H1 (cell line): Measurements from ENCODE around the gene C21orf58. TPM values are rescaled to one million over a fixed set of nuclear protein-coding genes. Genes with fewer than 3 reads are reported as not detected.

Source experiments
- CTCF ChIA-PET: fragments of 300-600 bp; sonication (Branson Sonifier 250); formaldehyde crosslinking; loops from one replicate; lab custom pipeline; 2021; ENCODE audit not compliant: partially characterized antibody; lab: Charles Lee
- POLR2A ChIA-PET: fragments of 300-600 bp; sonication (Branson Sonifier 250); formaldehyde crosslinking; loops from one replicate; lab custom pipeline; 2021; ENCODE audit warnings: inconsistent platforms; ENCODE audit not compliant: partially characterized antibody; lab: Charles Lee
- DNase-seq, 2 experiments: peaks; one replicate each; pipeline versions ENCODE4 v3.0.0 to v3.0.0-alpha.2; 2010 to 2022; ENCODE audit warnings: low spot score in 2 of 2, low read depth in 1 of 2, mixed read lengths in 1 of 2
- FAIRE-seq: peaks from 2 replicates; lab custom pipeline; 2011; peaks lifted over from hg19 to GRCh38; lab: Jason Lieb, UNC
- H2AFZ ChIP-seq: 2 replicates; pipeline ENCODE4 v1.8.1; 2012; ENCODE audit warnings: low read length, inconsistent platforms
- H2AK5ac ChIP-seq: 2 replicates; pipeline ENCODE4 v1.6.1; 2013; ENCODE audit warnings: low read depth, low read length
- H2BK120ac ChIP-seq: replicated peaks from 2 replicates; pipeline ENCODE3; 2013; ENCODE audit warnings: low read depth, low read length, inconsistent platforms
- H2BK12ac ChIP-seq: 2 replicates; pipeline ENCODE4 v1.6.1; 2013; ENCODE audit warnings: low read depth, low read length
- H2BK15ac ChIP-seq: 2 replicates; pipeline ENCODE4 v1.6.1; 2013; ENCODE audit warnings: low read length
- H2BK20ac ChIP-seq: 2 replicates; pipeline ENCODE4 v1.6.1; 2013; ENCODE audit warnings: low read length
- H2BK5ac ChIP-seq: 2 replicates; pipeline ENCODE4 v1.6.1; 2013; ENCODE audit warnings: low read depth, low read length
- H3K14ac ChIP-seq: 2 replicates; pipeline ENCODE4 v1.6.1; 2013; ENCODE audit warnings: inconsistent platforms; ENCODE audit not compliant: insufficient read length
- H3K18ac ChIP-seq: 2 replicates; pipeline ENCODE4 v1.6.1; 2013; ENCODE audit warnings: low read length; ENCODE audit errors: extremely low read depth
- H3K23ac ChIP-seq: 2 replicates; pipeline ENCODE4 v1.6.1; 2013; ENCODE audit warnings: inconsistent platforms; ENCODE audit not compliant: insufficient read length
- H3K23me2 ChIP-seq: 2 replicates; pipeline ENCODE4 v1.6.1; 2013; ENCODE audit warnings: low read depth, low read length
- H3K27ac ChIP-seq: 2 replicates; pipeline ENCODE4 v1.6.1; 2011; ENCODE audit warnings: low read depth, low read length, inconsistent platforms
- H3K27me3 ChIP-seq, 4 experiments: replicated peaks in 1 of 4; 1 replicate in 1 of 4; 2 replicates in 3 of 4; pipeline versions ENCODE4 v1.6.1 to v1.8.1; 2011 to 2013; ENCODE audit warnings: low read length in 3 of 4, mild to moderate bottlenecking in 3 of 4, inconsistent platforms in 2 of 4, mixed read lengths in 2 of 4, moderate library complexity in 1 of 4; ENCODE audit not compliant: control insufficient read depth in 3 of 4, insufficient read depth in 3 of 4; ENCODE audit errors: extremely low read depth in 1 of 4
- H3K36me3 ChIP-seq, 4 experiments: 2 replicates each; pipeline versions ENCODE4 v1.6.1 to v1.8.1; 2011 to 2013; ENCODE audit warnings: mild to moderate bottlenecking in 4 of 4, low read length in 3 of 4, moderate library complexity in 2 of 4, control low read depth in 1 of 4, inconsistent platforms in 1 of 4; ENCODE audit not compliant: insufficient read depth in 4 of 4, control insufficient read depth in 2 of 4
- H3K4ac ChIP-seq: replicated peaks from 2 replicates; pipeline ENCODE3; 2013; ENCODE audit warnings: low read length, low read depth, mixed read lengths, inconsistent platforms; ENCODE audit not compliant: insufficient read length
- H3K4me1 ChIP-seq, 4 experiments: replicated peaks in 1 of 4; 1 replicate in 1 of 4; 2 replicates in 3 of 4; pipeline versions ENCODE4 v1.6.1 to v1.8.1; 2011 to 2013; ENCODE audit warnings: low read length in 3 of 4, inconsistent platforms in 2 of 4, mixed read lengths in 1 of 4; ENCODE audit not compliant: insufficient read depth in 4 of 4, control insufficient read depth in 3 of 4
- H3K4me2 ChIP-seq, 2 experiments: 2 replicates each; pipeline versions ENCODE4 v1.6.1 to v1.8.1; 2011 to 2013; ENCODE audit warnings: low read depth in 2 of 2, low read length in 2 of 2, control low read depth in 1 of 2, inconsistent platforms in 1 of 2, mild to moderate bottlenecking in 1 of 2; ENCODE audit not compliant: insufficient read depth in 1 of 2
- H3K4me3 ChIP-seq, 4 experiments: fragments of 200-600, 300-600 bp in 1 of 4; sonication (generic), shearing (Covaris generic), sonication (Bioruptor Twin) in 1 of 4; 2 replicates each; pipeline versions ENCODE4 v1.5.1 to v1.8.1; 2011 to 2016; ENCODE audit warnings: low read length in 4 of 4, low read depth in 3 of 4, control low read depth in 2 of 4, inconsistent platforms in 2 of 4, mild to moderate bottlenecking in 2 of 4, mixed read lengths in 1 of 4, moderate library complexity in 1 of 4; ENCODE audit not compliant: insufficient read depth in 2 of 4; ENCODE audit errors: extremely low read depth in 1 of 4
- H3K56ac ChIP-seq: replicated peaks from 2 replicates; pipeline ENCODE3; 2013; ENCODE audit warnings: low read depth, mild to moderate bottlenecking, mixed read lengths, low read length, inconsistent platforms; ENCODE audit not compliant: insufficient read length
- H3K79me1 ChIP-seq: 2 replicates; pipeline ENCODE4 v1.6.1; 2013; ENCODE audit warnings: low read depth, low read length, control low read depth
- H3K79me2 ChIP-seq, 2 experiments: 2 replicates each; pipeline versions ENCODE4 v1.6.1 to v1.8.1; 2012 to 2013; ENCODE audit warnings: low read length in 2 of 2, mild to moderate bottlenecking in 2 of 2, inconsistent platforms in 1 of 2; ENCODE audit not compliant: insufficient read depth in 2 of 2, control insufficient read depth in 1 of 2
- H3K9ac ChIP-seq, 4 experiments: replicated peaks in 1 of 4; 1 replicate in 1 of 4; 2 replicates in 3 of 4; pipeline versions ENCODE4 v1.6.1 to v1.8.1; 2011 to 2013; ENCODE audit warnings: low read depth in 3 of 4, low read length in 3 of 4, control low read depth in 2 of 4, mild to moderate bottlenecking in 2 of 4, moderate library complexity in 2 of 4, inconsistent platforms in 1 of 4; ENCODE audit errors: extremely low read depth in 1 of 4
- H3K9me3 ChIP-seq, 2 experiments: 2 replicates each; pipeline versions ENCODE4 v1.6.1 to v1.8.1; 2012 to 2013; ENCODE audit warnings: mild to moderate bottlenecking in 2 of 2, moderate library complexity in 2 of 2, control low read depth in 1 of 2, inconsistent platforms in 1 of 2, low read depth in 1 of 2, low read length in 1 of 2, mixed read lengths in 1 of 2; ENCODE audit not compliant: insufficient read depth in 2 of 2
- H4K20me1 ChIP-seq, 2 experiments: replicated peaks in 1 of 2; 2 replicates each; pipeline versions ENCODE3 to v1.8.1; 2011 to 2013; ENCODE audit warnings: inconsistent platforms in 2 of 2, low read length in 2 of 2, mild to moderate bottlenecking in 1 of 2; ENCODE audit not compliant: insufficient read depth in 2 of 2, control insufficient read depth in 1 of 2
- H4K5ac ChIP-seq: 2 replicates; pipeline ENCODE4 v1.6.1; 2013; ENCODE audit warnings: low read length, low read depth, mixed read lengths, inconsistent platforms; ENCODE audit not compliant: insufficient read length
- H4K8ac ChIP-seq: 2 replicates; pipeline ENCODE4 v1.8.0; 2013; ENCODE audit warnings: mild to moderate bottlenecking, moderate library complexity, low read length, inconsistent platforms; ENCODE audit not compliant: insufficient read depth; ENCODE audit errors: extremely low read depth
- H4K91ac ChIP-seq: replicated peaks from 2 replicates; pipeline ENCODE3; 2013; ENCODE audit warnings: low read length, mixed read lengths, inconsistent platforms; ENCODE audit not compliant: insufficient read length
- CHD1 ChIP-seq: IDR thresholded peaks from 2 replicates; pipeline ENCODE4 v1.6.1; 2012; ENCODE audit warnings: low read depth, low read length, improper control_type of control experiment
- CTBP2 ChIP-seq: IDR thresholded peaks from 2 replicates; pipeline ENCODE4 v1.7.0; 2011; ENCODE audit warnings: borderline replicate concordance, mild to moderate bottlenecking, moderate library complexity, mixed read lengths, low read length; ENCODE audit not compliant: insufficient read depth, insufficient read length
- HDAC6 ChIP-seq: IDR thresholded peaks from one replicate; pipeline ENCODE4 v1.7.1; 2012; ENCODE audit warnings: low read depth, mild to moderate bottlenecking, inconsistent platforms, low read length, moderate library complexity
- JUN ChIP-seq: IDR thresholded peaks from 2 replicates; pipeline ENCODE4 v1.6.1; 2011; ENCODE audit warnings: low read depth, mild to moderate bottlenecking, improper control_type of control experiment, low read length
- MAFK ChIP-seq: IDR thresholded peaks from 2 replicates; pipeline ENCODE4 v1.6.1; 2012; ENCODE audit warnings: low read depth, mild to moderate bottlenecking, improper control_type of control experiment, low read length
- POU5F1 ChIP-seq: IDR thresholded peaks from 2 replicates; pipeline ENCODE4 v1.6.1; 2011; ENCODE audit warnings: low read depth, mild to moderate bottlenecking, low read length, moderate library complexity
- RAD21 ChIP-seq, 2 experiments: IDR thresholded peaks in 1 of 2; conservative IDR thresholded peaks in 1 of 2; 2 replicates each; pipeline ENCODE4 v1.6.1; 2011; ENCODE audit warnings: low read depth in 2 of 2, low read length in 2 of 2, improper control_type of control experiment in 1 of 2, inconsistent platforms in 1 of 2, mild to moderate bottlenecking in 1 of 2, moderate library complexity in 1 of 2
- RBBP5 ChIP-seq: IDR thresholded peaks from 2 replicates; pipeline ENCODE4 v1.7.1; 2012; ENCODE audit warnings: low read depth, mild to moderate bottlenecking, inconsistent platforms, low read length, moderate library complexity, borderline replicate concordance
- SP1 ChIP-seq: IDR thresholded peaks from 2 replicates; pipeline ENCODE4 v1.6.1; 2011; ENCODE audit warnings: low read depth, low read length
- WGBS, 2 experiments: shearing (Covaris generic) in 1 of 2; methylation state at CpG; one replicate each; pipeline versions ENCODE4 v1.1.6 to v1.1.7; 2013 to 2015; ENCODE audit warnings: low lambda C conversion rate in 2 of 2, mixed read lengths in 2 of 2, inconsistent platforms in 1 of 2, low coverage in 1 of 2, missing lambda C conversion rate in 1 of 2; ENCODE audit not compliant: insufficient replicate concordance in 2 of 2, insufficient coverage in 1 of 2, insufficient read length in 1 of 2; ENCODE audit errors: extremely low coverage in 1 of 2, missing lambda C conversion rate in 1 of 2; 5-methylcytosine and 5-hydroxymethylcytosine counted together
- polyA plus RNA-seq, 7 experiments: library from polyadenylated mRNA; depleted of rRNA in 3 of 7; stranded (reverse) in 5 of 7; unstranded in 2 of 7; fragments of >200 nt in 5 of 7; fragments of 200-250 nt in 2 of 7; gene quantifications; 1 replicate in 5 of 7; 2 replicates in 1 of 7; 4 replicates in 1 of 7; pipeline versions ENCODE4 v1.2.1 to v1.2.3, GENCODE V29; 2011 to 2013; ENCODE audit warnings: missing spikeins in 2 of 7, mixed read lengths in 2 of 7
- total RNA-seq: library from RNA; stranded (reverse); fragmentation: NEBNext Ultra II Directional; extraction: Animal tissue kit (Norgen Biotek cat#: 25700); gene quantifications from 2 replicates; pipeline ENCODE4 v1.2.1, GENCODE V29; 2021
- TF ChIP-seq, protein P1 (sequence below), 3 experiments: IDR thresholded peaks; 1 replicate in 2 of 3; 2 replicates in 1 of 3; pipeline versions ENCODE4 v1.5.1 to v1.6.1; 2011; ENCODE audit warnings: low read length in 3 of 3, mild to moderate bottlenecking in 3 of 3, inconsistent platforms in 2 of 3, low read depth in 1 of 3, moderate library complexity in 1 of 3; ENCODE audit not compliant: insufficient read depth in 1 of 3; ENCODE audit errors: control extremely low read depth in 1 of 3

Gene C21orf58
- total and polyA plus RNA-seq, 2 of the 8 experiments (the other 6 are each of a cell fraction or from before 2014, with no cell fraction given) = 13.8 to 26.1 TPM

DNA sequence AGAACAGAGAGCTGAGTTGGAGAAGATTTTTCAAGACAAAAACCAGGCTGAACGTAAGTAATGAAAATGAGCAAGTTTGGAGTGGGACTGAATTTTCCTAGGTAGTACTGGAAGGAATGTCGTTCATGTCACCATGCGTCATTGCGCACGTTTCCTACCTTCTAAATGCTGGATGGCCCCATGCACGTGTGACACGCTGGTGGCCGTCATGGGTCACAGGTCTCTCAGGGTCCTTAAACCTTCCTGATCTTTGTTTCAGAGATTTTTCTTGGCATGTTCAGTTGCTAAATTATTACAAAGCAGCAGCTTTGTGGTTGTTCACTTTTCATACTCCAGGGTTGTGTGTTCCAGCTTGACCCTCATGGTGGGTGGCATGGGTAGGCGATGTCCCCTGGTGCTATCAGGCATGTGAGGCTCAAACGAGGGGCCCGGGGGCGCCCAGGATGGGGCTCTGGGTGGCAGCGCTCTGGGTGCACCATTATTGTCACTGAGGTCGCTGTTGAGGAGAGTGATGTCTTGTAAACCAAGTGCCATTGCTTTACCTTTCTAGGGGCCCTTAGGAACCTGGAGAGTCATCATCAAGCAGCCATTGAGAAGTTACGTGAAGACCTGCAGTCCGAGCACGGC lies 25.6 kb upstream of the C21orf58 start:
- Histone ChIP-seq H4K20me1 (peaks cover 5 to 11% of the 10 kb centered on the region in 2 experiments), H3K36me3 (peaks cover 28 to 65% (median 54%) of the 10 kb centered on the region in 4 experiments), H3K4me1 (no peaks in the 10 kb centered on the region), H2AFZ (no peak overlapping the region), H2BK12ac (no peak overlapping the region), H3K23me2 (no peaks in the 10 kb centered on the region), H3K79me2 (peaks cover 0 to 5% of the 10 kb centered on the region in 2 experiments; a peak in 1 of 4 replicates), H4K91ac (no peak overlapping the region), H3K4me2 (no peak overlapping the region), H2BK20ac (no peak overlapping the region), H3K27me3 (no peaks in the 10 kb centered on the region), H3K23ac (no peak overlapping the region), H3K27ac (no peak overlapping the region), H3K9me3 (no peaks in the 10 kb centered on the region), H4K5ac (no peak overlapping the region), H3K79me1 (peaks cover 6% of the 10 kb centered on the region; the same call in 1 of the 2 replicates), H2BK5ac (no peak overlapping the region), H3K14ac (no peak overlapping the region), H4K8ac (no peak overlapping the region), H2BK120ac (no peak overlapping the region), H3K9ac (no peak overlapping the region), H2AK5ac (no peak overlapping the region), H3K56ac (no peak overlapping the region), H3K4me3 (no peak overlapping the region), H3K18ac (no peak overlapping the region), H3K4ac (no peak overlapping the region), H2BK15ac (no peak overlapping the region)
- FAIRE-seq (no peak), DNase-seq (no peak)
- 94% methylated on average over 16 of the region's 17 CpGs; no CpG with 5 or more reads in 1 of the 2 experiments for WGBS, 2 experiments
- ChIA-PET POLR2A (interaction anchor here (0.8 to 1.3 kb wide), 2 partner anchors 18 to 26 kb away, joined by 3 to 4 read pairs; partner anchors contain the start of gene C21orf58), CTCF (no interaction called here)
- TF ChIP-seq SP1 = no peak
- TF ChIP-seq MAFK = no peak
- no peak for TF ChIP-seq RBBP5
- no peak for TF ChIP-seq CHD1
- no peak for TF ChIP-seq HDAC6
- no peak for TF ChIP-seq JUN
- TF ChIP-seq RAD21 (IDR thresholded peaks at IDR 0.05 in 1 of 2, conservative IDR thresholded peaks at IDR 0.05 in 1 of 2; ENCODE audit: low read depth in 2 of 2, low read length in 2 of 2) = no peak
- TF ChIP-seq CTBP2 = no peak
- no peak for TF ChIP-seq POU5F1
- TF ChIP-seq, protein P1, sequence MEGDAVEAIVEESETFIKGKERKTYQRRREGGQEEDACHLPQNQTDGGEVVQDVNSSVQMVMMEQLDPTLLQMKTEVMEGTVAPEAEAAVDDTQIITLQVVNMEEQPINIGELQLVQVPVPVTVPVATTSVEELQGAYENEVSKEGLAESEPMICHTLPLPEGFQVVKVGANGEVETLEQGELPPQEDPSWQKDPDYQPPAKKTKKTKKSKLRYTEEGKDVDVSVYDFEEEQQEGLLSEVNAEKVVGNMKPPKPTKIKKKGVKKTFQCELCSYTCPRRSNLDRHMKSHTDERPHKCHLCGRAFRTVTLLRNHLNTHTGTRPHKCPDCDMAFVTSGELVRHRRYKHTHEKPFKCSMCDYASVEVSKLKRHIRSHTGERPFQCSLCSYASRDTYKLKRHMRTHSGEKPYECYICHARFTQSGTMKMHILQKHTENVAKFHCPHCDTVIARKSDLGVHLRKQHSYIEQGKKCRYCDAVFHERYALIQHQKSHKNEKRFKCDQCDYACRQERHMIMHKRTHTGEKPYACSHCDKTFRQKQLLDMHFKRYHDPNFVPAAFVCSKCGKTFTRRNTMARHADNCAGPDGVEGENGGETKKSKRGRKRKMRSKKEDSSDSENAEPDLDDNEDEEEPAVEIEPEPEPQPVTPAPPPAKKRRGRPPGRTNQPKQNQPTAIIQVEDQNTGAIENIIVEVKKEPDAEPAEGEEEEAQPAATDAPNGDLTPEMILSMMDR (IDR thresholded peaks at IDR 0.05; ENCODE audit: control extremely low read depth in 1 of 3, insufficient read depth in 1 of 3, low read depth in 1 of 3, low read length in 3 of 3) = no peak
